HepG2 (cell line): ENCODE results near the gene SRSF1. TPM values are rescaled to one million over a fixed set of nuclear protein-coding genes. Genes with fewer than 3 reads are reported as not detected.
A peak's percentile ranks its signal among the peaks of the same experiment; 100 is the strongest.

ENCODE experiments used
- CBFB ChIP-seq: sonication (generic); formaldehyde crosslinking; IDR thresholded peaks from 2 replicates; pipeline ENCODE4 v1.4.0; 2020; ENCODE audit warnings: missing genetic modification reagents
- GATAD2A ChIP-seq: IDR thresholded peaks from 2 replicates; pipeline ENCODE4 v1.6.1; 2016
- HDAC6 ChIP-seq: fragments of 200-600 bp; sonication (generic); IDR thresholded peaks from 2 replicates; pipeline ENCODE4 v1.7.0; 2017; ENCODE audit warnings: mild to moderate bottlenecking, antibody characterized with exemption, low read length, low read depth
- HNRNPL ChIP-seq: fragments of 200-400 bp; formaldehyde crosslinking; IDR thresholded peaks from 2 replicates; pipeline ENCODE4 v1.6.1; 2017; ENCODE audit warnings: mild to moderate bottlenecking, low read depth, low read length
- PHF5A ChIP-seq: IDR thresholded peaks from one replicate; pipeline ENCODE4 v1.6.1; 2018; ENCODE audit warnings: low read depth, missing genetic modification reagents; ENCODE audit not compliant: unreplicated experiment
- POLR2AphosphoS5 ChIP-seq: IDR thresholded peaks from 2 replicates; pipeline ENCODE4 v1.6.1; 2012; ENCODE audit warnings: low read depth, low read length
- REL ChIP-seq: sonication (generic); formaldehyde crosslinking; conservative IDR thresholded peaks from 2 replicates; pipeline ENCODE4 v1.8.0; 2022; ENCODE audit warnings: mild to moderate bottlenecking, missing genetic modification reagents, moderate library complexity
- STAT5B ChIP-seq: sonication (generic); formaldehyde crosslinking; IDR thresholded peaks from 2 replicates; pipeline ENCODE4 v1.4.0; 2020; ENCODE audit warnings: missing genetic modification reagents
- WIZ ChIP-seq: sonication (generic); formaldehyde crosslinking; IDR thresholded peaks from 2 replicates; pipeline ENCODE4 v1.5.1; 2020; ENCODE audit warnings: mild to moderate bottlenecking, missing genetic modification reagents
- ZBTB3 ChIP-seq: sonication (generic); formaldehyde crosslinking; IDR thresholded peaks from 2 replicates; pipeline ENCODE4 v1.4.0; 2020; ENCODE audit warnings: low read depth, mild to moderate bottlenecking, moderate library complexity, missing genetic modification reagents, borderline replicate concordance
- ZFP1 ChIP-seq: IDR thresholded peaks from 2 replicates; pipeline ENCODE4 v1.6.1; 2016
- ZNF672 ChIP-seq: sonication (generic); formaldehyde crosslinking; IDR thresholded peaks from 2 replicates; pipeline ENCODE4 v1.8.1; 2022; ENCODE audit warnings: missing genetic modification reagents
- ZNF749 ChIP-seq: sonication (generic); formaldehyde crosslinking; IDR thresholded peaks from 2 replicates; pipeline ENCODE4 v1.8.0; 2022; ENCODE audit warnings: mild to moderate bottlenecking, missing genetic modification reagents, moderate library complexity, borderline replicate concordance
- polyA plus RNA-seq, 8 experiments: library from polyadenylated mRNA; depleted of rRNA in 3 of 8; stranded (reverse) in 7 of 8; unstranded in 1 of 8; fragments of >200 nt; fragmentation: Illumina TruSeq in 4 of 8; extraction: Trizol in 4 of 8; gene quantifications; 2 replicates each; pipeline versions ENCODE4 v1.2.1 to v1.2.3, GENCODE V29; 2011 to 2016; ENCODE audit warnings: low read depth in 4 of 8, missing spikeins in 1 of 8, mixed read lengths in 1 of 8; ENCODE audit not compliant: insufficient read depth in 1 of 8
- total RNA-seq, 5 experiments: library from RNA; depleted of rRNA; stranded (reverse); fragments of >200 nt; fragmentation: Illumina TruSeq; extraction: Trizol; gene quantifications; 2 replicates each; pipeline ENCODE4 v1.2.3, GENCODE V29; 2016; ENCODE audit warnings: low read depth in 1 of 5
- TF ChIP-seq, protein P1 (sequence below): sonication (generic); formaldehyde crosslinking; conservative IDR thresholded peaks from 2 replicates; pipeline ENCODE4 v1.4.0; 2020; ENCODE audit warnings: mild to moderate bottlenecking, missing genetic modification reagents, moderate library complexity
- TF ChIP-seq, protein P2 (sequence below): IDR thresholded peaks from 2 replicates; pipeline ENCODE4 v1.6.1; 2016; ENCODE audit warnings: mild to moderate bottlenecking
- TF ChIP-seq, protein P3 (sequence below): sonication (generic); formaldehyde crosslinking; IDR thresholded peaks from 2 replicates; pipeline ENCODE4 v1.4.0; 2020; ENCODE audit warnings: missing genetic modification reagents
- TF ChIP-seq, protein P4 (sequence below): sonication (generic); formaldehyde crosslinking; IDR thresholded peaks from 2 replicates; pipeline ENCODE4 v1.5.0; 2020; ENCODE audit warnings: mild to moderate bottlenecking, missing genetic modification reagents
- TF ChIP-seq, protein P5 (sequence below): sonication (generic); formaldehyde crosslinking; IDR thresholded peaks from 2 replicates; pipeline ENCODE4 v1.4.0; 2020; ENCODE audit warnings: missing genetic modification reagents, borderline replicate concordance

The SRSF1 gene
- total and polyA plus RNA-seq, 2 of the 13 experiments (the other 11 are each of a cell fraction or from before 2014, with no cell fraction given): 142 to 445 TPM

DNA sequence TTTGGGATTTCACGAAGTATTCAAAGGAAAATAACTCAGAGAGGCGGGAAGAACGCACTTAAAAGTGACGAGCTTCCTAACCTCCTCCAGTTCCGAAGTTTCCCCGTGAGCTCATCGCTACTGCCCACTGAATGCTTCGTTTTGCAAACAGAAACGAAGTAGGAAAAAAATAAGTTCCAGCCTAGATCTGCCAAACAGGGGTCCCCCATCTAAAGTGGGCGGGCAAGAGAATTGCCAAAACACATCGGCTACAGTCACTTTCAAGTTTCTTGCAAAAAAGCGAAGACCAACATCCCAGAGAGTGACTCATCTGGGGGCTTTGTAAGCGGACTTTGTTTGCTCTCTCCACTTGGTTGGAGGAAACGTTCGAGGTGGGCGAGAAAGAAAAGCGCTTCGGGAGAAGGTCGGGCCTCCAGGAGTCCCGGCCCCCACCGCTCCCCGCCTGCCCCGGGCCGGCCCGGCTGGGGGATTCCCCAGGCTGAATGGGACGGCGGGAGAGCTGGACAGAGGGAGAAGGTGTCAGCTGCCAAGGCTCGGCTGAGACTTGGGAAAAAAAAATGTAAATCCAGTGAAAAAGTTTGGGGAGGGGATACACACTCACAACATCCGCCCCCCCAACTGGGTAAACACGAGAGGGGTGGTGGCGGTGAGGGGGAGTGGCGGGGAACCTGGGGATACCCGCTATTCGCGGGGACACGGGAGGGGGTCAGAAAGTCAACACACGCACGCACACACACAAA lies 20.0 kb downstream of the SRSF1 start (continued):
- TF ChIP-seq, protein P1, sequence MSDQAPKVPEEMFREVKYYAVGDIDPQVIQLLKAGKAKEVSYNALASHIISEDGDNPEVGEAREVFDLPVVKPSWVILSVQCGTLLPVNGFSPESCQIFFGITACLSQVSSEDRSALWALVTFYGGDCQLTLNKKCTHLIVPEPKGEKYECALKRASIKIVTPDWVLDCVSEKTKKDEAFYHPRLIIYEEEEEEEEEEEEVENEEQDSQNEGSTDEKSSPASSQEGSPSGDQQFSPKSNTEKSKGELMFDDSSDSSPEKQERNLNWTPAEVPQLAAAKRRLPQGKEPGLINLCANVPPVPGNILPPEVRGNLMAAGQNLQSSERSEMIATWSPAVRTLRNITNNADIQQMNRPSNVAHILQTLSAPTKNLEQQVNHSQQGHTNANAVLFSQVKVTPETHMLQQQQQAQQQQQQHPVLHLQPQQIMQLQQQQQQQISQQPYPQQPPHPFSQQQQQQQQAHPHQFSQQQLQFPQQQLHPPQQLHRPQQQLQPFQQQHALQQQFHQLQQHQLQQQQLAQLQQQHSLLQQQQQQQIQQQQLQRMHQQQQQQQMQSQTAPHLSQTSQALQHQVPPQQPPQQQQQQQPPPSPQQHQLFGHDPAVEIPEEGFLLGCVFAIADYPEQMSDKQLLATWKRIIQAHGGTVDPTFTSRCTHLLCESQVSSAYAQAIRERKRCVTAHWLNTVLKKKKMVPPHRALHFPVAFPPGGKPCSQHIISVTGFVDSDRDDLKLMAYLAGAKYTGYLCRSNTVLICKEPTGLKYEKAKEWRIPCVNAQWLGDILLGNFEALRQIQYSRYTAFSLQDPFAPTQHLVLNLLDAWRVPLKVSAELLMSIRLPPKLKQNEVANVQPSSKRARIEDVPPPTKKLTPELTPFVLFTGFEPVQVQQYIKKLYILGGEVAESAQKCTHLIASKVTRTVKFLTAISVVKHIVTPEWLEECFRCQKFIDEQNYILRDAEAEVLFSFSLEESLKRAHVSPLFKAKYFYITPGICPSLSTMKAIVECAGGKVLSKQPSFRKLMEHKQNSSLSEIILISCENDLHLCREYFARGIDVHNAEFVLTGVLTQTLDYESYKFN: peak; percentile 37
- TF ChIP-seq, protein P2, sequence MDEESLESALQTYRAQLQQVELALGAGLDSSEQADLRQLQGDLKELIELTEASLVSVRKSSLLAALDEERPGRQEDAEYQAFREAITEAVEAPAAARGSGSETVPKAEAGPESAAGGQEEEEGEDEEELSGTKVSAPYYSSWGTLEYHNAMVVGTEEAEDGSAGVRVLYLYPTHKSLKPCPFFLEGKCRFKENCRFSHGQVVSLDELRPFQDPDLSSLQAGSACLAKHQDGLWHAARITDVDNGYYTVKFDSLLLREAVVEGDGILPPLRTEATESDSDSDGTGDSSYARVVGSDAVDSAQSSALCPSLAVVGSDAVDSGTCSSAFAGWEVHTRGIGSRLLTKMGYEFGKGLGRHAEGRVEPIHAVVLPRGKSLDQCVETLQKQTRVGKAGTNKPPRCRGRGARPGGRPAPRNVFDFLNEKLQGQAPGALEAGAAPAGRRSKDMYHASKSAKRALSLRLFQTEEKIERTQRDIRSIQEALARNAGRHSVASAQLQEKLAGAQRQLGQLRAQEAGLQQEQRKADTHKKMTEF: peak; percentile 83; the same call in 1 of the 2 replicates
- TF ChIP-seq HNRNPL (0 out of 2 replicates have a peak, but pooled peaks have one; percentile 4), WIZ (CRISPR knock-in tag) (no peak), POLR2AphosphoS5 (peak; percentile 45; the same call in 1 of the 2 replicates), GATAD2A (peak; percentile 82), HDAC6 (no peak), ZNF672 (CRISPR knock-in tag) (no peak), REL (CRISPR knock-in tag) (no peak), ZNF749 (no peak; the same call in 1 of the 2 replicates), CBFB (0 out of 2 replicates have a peak, but pooled peaks have one; percentile 23), STAT5B (CRISPR knock-in tag) (no peak), ZFP1 (no peak), ZBTB3 (CRISPR knock-in tag) (no peak), PHF5A (CRISPR knock-in tag) (no peak)
- TF ChIP-seq, protein P3, sequence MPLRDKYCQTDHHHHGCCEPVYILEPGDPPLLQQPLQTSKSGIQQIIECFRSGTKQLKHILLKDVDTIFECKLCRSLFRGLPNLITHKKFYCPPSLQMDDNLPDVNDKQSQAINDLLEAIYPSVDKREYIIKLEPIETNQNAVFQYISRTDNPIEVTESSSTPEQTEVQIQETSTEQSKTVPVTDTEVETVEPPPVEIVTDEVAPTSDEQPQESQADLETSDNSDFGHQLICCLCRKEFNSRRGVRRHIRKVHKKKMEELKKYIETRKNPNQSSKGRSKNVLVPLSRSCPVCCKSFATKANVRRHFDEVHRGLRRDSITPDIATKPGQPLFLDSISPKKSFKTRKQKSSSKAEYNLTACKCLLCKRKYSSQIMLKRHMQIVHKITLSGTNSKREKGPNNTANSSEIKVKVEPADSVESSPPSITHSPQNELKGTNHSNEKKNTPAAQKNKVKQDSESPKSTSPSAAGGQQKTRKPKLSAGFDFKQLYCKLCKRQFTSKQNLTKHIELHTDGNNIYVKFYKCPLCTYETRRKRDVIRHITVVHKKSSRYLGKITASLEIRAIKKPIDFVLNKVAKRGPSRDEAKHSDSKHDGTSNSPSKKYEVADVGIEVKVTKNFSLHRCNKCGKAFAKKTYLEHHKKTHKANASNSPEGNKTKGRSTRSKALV: no peak
- TF ChIP-seq, protein P4, sequence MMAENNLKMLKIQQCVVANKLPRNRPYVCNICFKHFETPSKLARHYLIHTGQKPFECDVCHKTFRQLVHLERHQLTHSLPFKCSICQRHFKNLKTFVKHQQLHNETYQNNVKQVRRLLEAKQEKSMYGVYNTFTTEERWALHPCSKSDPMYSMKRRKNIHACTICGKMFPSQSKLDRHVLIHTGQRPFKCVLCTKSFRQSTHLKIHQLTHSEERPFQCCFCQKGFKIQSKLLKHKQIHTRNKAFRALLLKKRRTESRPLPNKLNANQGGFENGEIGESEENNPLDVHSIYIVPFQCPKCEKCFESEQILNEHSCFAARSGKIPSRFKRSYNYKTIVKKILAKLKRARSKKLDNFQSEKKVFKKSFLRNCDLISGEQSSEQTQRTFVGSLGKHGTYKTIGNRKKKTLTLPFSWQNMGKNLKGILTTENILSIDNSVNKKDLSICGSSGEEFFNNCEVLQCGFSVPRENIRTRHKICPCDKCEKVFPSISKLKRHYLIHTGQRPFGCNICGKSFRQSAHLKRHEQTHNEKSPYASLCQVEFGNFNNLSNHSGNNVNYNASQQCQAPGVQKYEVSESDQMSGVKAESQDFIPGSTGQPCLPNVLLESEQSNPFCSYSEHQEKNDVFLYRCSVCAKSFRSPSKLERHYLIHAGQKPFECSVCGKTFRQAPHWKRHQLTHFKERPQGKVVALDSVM: peak; percentile 83
- TF ChIP-seq, protein P5, sequence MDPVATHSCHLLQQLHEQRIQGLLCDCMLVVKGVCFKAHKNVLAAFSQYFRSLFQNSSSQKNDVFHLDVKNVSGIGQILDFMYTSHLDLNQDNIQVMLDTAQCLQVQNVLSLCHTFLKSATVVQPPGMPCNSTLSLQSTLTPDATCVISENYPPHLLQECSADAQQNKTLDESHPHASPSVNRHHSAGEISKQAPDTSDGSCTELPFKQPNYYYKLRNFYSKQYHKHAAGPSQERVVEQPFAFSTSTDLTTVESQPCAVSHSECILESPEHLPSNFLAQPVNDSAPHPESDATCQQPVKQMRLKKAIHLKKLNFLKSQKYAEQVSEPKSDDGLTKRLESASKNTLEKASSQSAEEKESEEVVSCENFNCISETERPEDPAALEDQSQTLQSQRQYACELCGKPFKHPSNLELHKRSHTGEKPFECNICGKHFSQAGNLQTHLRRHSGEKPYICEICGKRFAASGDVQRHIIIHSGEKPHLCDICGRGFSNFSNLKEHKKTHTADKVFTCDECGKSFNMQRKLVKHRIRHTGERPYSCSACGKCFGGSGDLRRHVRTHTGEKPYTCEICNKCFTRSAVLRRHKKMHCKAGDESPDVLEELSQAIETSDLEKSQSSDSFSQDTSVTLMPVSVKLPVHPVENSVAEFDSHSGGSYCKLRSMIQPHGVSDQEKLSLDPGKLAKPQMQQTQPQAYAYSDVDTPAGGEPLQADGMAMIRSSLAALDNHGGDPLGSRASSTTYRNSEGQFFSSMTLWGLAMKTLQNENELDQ (CRISPR knock-in tag): no peak
